HG02623 (cell line): ENCODE results near the gene TAC3.
"Not testable (repeated sequence)": the region's sequence is repeated elsewhere in the genome, so short reads cannot be mapped to it uniquely, and the experiment has no call there.

Experiments used
- ATAC-seq: cut with Tn5 transposase; IDR thresholded peaks from one replicate; pipeline ENCODE4 v1.9.1; 2021; ENCODE audit warnings: moderate library complexity; ENCODE audit not compliant: unreplicated experiment

The TAC3 gene

DNA sequence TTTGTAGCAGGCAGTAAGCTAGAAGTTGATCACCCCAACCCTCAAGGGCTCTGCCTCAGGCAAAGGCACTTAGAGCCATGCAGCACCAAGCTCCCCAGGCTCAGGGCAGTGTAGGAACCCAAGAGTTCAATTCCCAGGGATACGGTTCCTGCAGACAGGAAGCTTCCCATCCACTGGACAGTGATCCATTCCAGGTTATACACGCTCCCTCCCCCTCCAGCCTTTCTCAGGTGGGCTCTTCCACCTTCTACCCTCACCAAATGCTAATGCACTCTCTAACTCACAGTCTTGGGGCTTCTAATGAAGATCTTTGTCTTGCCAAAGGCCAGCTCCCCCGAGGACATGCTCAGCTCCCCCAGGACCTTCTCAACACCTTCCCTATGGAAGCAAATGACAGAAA, 20.9 kb upstream of the TAC3 start:
- no peak for ATAC-seq

DNA sequence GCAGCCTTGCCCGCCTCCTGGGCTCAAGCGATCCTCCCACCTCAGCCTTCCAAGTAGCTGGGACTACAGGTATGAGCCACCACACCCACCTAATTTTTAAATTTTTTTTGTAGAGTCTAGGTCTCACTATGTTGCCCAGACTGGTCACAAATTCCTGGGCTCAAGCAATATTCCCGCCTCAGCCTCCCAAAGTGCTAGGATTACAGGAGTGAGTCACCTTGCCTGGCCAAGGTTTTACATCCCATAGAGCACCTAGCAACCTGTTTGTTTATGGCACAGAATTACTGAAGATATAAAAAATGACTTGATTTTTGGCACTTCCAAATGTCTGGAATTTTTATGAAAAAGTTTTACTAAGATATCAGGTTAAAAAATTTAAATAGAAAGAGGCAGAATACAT, 17.1 kb upstream of the TAC3 start:
- no peak for ATAC-seq

DNA sequence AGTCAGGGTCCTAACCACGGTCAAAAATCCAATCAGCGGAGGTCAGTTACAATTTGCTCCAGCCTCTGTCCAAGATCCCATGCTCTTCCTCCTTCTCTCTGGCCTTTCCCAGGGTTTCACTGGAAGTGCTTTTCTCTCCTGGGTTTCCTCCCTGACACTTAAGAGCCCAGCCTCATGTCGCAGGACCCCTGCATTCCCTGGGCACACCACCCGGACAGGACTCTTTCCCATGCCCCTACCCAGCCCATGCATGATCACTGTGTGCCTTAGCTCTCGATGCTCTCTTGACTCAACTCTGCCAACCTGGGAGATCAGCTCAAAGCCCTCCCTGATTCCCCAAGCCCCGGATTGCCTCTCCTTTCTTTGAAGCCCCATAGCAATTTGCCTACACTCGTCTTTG, 15.5 kb upstream of the TAC3 start:
- ATAC-seq: no peak

DNA sequence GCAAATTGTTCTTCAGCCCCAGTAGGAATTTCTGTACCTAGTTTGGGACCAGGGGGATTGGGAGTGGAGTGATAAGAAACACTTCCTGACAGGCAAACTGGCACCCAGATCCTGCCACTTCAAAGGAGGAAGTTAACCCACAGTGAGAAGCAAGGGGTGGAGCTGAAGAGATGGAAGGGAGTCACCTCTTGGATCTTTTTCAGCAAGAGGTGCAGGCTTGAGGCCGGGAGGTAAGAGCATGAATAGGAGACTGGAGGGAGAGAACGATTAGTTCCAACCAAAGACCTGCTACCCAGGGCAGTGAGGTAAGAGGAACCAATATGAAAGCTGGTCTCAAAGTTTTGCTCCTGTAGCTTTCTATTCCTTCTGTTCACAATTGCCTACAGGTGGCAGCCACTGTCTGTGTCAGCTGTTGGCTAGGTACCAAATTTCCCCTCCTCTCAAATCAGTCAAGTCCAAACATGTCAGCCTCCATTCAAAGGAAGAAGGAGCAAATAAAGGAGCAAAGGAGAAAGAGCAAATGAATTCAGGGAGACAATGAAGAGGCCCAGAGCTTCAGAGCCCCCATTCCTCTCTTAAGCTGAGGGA, 14.9 kb upstream of the TAC3 start:
- ATAC-seq: no peak

DNA sequence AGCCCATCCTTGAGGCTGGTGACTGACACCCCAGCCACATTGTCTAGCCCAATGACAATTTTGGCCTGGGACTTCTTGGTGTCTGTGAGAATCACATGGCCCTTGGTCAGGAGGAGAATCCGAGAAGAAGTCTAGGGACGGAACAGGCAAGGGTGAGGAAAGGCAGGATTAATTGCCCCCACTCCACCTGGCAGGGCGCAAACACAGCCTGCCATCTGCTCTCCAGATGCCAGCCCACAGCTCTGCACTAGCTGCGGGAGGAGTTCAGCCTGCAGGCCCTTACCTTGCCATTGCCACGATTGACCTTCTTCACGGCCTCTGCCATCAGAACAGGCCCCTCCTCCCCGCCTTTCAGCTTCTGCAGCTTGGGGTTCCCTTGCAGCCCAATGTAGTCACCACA, 13.1 kb upstream of the TAC3 start:
- no peak for ATAC-seq

DNA sequence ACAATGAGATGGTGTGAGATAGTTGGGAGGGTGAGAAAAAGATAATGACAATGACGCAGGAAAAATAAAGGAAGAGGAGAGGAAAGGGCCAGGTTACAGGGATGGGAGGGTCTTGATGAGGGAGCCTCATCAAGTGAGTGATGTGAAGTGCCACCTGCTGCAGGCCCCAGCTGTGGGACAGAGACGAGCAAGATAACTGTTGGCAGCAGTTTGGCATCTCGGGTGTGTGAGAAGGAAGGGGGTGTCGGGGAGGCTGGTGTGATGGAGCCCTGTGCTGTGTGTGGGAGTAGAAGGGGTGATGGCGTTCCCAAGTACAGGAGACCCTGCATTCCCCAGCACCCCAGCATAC, 11.4 kb upstream of the TAC3 start:
- ATAC-seq: no peak

- no peak for ATAC-seq
Observed at GRCh38 chr12:57027011-57027804, 10.9 kb upstream of the TAC3 start.

- no peak for ATAC-seq
Observed at GRCh38 chr12:57025196-57025595, 8.9 kb upstream of the TAC3 start.

DNA sequence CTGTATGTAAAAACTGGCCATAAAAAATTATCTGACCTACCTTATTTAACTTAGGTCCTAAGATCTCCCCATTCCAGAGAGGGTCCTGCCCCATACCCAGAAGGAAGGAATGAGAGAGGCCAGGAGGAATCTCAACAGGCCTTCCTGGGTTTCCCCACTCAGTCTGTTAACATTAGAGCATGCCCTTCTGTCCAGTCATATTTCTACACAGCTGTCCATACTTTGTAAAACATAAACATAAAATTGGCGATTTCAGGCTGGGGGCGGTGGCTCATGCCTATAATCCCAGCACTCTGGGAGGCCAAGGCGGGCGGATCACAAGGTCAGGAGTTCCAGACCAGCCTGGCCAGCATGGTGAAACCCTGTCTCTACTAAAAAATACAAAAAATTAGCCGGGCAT, 6.0 kb upstream of the TAC3 start:
- ATAC-seq: not testable (repeated sequence)

DNA sequence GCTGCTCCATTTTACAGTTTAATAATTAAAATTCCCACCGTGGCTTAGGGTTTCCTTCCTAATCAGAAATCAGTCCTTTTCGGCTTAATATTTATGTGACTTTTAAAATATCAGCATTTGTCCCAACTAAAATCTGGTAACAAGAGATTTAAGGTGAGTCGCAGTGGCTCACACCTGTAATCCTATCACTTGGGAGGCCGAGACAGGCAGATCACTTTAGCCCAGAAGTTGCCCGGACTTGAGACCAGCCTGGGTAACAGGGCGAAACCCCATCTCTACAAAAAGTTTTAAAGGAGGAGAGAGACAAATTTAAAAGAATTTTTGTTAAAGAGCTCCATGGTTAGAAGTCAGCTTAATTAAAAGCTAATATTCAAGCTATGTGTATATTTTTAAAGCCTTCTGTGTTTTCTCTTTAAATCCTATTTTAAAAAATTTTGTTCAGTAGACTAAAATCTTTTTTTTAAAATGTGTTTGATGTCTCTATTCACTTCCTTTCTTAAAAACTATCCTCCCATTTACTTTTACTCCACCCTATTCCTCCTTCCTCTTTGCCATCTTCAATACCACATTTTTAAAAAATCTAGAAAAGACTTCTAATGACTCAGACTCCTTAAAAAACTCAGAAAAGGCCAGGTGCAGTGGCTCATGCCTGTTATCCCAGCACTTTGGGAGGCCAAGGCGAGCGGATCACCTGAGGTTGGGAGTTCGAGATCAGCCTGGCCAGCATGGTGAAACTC, 3.8 kb upstream of the TAC3 start:
- no peak for ATAC-seq

DNA sequence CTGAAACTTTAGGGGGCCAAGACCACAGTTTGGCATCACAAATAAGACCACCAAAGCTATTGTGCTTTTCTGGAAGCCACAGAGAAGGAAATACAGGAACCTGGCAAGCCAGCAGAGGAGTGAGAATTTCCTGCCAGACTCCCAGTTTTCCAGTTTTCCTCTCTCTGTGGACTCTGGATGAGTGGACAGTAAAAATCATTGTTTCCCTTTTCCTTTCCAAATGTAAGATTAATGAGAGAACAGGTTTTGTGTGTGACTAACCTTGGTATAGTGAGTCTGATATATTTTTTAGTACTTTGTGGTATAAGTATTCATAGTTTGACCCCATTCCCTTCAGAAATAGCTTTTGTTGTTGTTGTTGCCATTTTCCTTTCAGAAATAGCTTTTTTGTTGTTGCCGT, 2.6 kb upstream of the TAC3 start:
- no peak for ATAC-seq

GRCh38 chr12:57018353-57018752, 2.0 kb upstream of the TAC3 start:
- ATAC-seq: not testable (repeated sequence)

- ATAC-seq: peak; percentile 72
Observed at GRCh38 chr12:57012600-57013465, 3.5 kb downstream of the TAC3 start.

DNA sequence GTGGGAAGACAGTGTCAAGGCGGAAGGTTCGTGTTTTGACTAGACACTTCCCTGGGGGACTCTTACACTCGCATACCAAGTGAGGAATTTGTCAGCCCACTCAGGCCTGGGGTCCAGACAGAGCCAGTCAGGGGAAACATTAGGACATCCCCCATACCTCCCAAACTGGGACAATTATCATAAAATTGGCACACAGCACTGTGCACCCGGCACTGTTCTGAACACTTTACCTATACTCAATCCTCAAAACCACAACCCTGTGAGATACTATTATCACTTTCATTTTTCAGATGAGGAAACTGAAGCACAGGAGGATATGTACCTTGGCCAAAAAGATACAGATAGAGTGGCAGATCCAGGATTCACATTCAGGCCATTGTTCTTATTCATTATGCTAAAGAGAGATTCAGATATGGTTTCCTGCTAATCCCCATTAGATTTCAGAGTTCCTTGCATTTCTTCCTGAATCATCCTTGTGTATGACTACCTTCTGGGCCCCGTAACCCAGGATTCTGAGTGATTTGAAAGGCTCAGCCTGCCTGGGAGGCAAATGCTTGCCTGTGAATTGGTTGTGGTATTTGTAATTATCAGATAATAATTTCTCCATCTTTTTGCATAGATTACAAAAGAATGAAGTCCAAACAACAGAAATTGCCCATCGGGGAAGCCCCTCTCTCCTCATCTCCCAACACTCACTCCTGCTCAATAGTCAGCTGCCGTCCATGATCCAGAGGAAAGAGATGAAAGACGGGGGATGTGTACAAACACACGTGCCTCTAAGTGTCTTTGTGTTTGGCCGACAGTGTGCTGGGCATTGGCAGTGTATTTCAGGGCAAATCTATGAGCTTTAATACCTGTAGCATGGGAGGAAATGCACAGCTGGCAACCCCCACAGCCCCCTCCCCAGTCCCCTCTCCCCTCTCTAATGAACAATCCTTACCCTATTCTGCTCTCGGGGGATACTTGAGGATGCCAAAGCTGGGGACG, 4.6 kb downstream of the TAC3 start:
- ATAC-seq: no peak

DNA sequence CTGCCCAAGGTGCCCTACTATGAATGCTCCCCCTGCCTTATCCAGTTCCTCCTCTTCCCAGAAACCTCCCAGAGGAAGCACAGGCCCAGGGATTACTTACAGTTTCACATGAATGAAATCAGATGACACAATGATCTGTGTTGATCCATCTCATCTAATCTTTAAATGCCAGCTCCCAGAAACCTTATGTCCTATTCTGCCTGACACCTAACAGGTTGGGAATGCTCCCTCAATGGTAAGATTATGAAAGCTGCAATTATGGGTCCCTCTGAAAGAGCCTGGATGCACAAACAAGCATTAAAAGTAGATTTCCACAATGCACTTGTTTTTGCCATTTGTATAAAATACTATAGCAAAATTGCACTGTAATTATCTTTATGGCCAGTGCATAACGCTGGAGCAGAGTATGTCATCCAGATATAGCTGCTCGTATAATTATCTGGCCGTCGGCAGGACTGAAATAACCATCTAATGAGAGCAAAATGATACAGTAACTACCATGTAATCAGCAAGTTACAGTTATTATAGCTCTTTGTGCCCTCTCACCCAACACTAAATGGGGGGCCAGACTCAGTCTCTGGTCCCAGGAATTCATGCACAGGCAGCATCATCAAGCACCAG, 5.6 kb downstream of the TAC3 start:
- ATAC-seq: no peak

DNA sequence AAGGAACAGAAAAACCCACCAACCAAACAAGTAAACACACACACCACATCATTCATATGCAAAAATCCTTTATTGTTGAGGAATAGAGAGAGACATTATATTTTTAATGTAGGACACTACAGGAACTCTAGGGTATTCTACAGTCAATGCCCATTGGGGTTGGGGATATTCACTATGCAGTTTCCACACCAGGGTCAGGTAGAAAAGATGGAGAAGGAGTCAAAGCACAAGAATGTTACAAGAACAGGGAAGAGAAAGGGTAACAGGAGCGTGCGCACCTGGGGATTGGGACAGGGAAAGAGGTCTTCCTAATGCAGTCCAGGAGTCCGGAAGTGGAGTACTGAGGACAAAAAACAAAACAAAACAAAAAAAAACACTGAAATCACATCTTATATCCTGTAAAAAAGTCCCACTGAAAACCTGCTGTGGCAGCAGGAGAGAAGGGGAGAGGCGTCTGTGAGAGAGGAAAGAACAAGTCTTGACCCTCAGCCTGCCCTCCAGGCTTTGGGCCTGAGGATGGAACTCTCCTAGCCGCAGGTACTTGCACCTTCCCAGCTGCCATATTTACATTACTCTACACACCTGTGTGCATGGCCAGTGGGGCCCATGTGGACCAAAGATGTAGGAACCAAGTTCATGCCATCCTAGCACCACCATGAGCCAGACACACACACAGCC, 6.2 kb downstream of the TAC3 start:
- ATAC-seq: no peak

- ATAC-seq: no peak
Observed at GRCh38 chr12:57008178-57008577, 8.2 kb downstream of the TAC3 start.

DNA sequence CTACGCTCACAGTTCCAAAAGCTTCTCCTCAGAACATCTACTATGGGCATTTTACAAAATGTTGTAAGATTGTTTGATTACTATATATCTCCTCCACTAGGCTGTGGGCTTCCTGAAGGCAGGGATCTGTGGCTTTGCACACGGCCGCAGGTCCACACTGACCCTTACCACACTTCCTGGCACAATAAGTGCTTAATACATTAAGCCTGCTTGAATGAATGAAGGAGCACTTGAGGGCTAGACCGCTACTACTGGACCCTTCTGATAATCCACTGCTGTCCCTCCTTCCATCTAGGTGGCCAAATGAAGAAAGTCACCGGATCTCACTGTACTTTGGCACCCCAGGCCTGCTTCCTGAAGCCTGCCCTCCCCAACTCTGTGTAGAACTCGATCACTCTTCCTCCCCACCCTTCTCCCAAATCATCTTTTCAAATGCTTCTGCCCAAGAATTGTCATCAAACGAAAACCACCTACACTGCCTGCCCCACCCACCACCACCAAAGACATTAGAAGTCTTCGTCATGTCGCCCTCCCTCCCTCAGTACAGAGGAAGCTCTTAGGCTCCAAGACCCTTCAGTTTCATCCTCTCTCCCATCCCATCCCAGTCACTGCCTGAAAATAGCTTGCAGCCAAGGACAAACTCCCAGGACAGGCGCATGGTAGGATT, 9.4 kb downstream of the TAC3 start:
- ATAC-seq: no peak
